NCI-H2196 (cell line): ENCODE results near the gene OR51E2.

Experiments used
- DNase-seq: peaks from one replicate; lab custom pipeline; 2025; ENCODE audit not compliant: unreplicated experiment; lab: John Stamatoyannopoulos, UW

The OR51E2 gene

DNA sequence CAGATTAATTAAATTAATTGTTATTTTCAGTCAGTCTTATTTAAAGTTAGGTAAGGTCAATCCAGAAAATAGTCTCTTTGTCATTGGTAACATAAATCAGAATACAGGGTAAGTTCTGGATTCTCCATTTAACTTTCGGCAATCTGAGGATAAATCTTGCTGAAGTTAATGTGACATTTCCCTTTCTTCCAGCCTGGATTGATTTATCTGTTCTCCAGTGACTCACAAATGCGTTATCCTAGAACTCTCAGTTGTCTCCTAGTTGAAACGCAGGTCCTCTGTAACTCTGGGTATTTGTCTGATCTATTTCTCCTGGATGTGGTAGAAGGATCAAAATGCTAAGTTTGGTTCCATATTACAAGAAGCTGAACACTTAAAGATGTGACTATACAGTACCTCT, 32.9 kb downstream of the OR51E2 start:
- DNase-seq, result no peak

DNA sequence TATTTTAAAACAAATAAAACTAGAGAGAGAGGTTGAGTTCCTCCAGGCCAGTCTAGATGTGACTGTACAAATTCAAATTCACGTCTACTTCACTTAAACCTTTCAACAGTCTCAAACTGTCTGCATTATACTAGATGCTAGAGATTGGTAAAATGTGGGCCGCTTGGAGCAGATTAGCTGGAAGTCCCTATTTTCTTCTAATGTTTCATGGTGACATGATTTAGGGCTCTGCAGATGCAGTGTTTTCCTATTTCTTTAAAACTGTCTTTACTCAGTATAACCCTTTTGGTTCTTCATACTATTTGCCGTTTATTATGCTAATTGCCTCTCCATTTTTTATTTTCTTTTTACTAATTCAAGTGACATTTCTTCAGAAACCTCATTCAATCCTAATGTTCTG, 33.5 kb downstream of the OR51E2 start:
- DNase-seq, result no peak

DNA sequence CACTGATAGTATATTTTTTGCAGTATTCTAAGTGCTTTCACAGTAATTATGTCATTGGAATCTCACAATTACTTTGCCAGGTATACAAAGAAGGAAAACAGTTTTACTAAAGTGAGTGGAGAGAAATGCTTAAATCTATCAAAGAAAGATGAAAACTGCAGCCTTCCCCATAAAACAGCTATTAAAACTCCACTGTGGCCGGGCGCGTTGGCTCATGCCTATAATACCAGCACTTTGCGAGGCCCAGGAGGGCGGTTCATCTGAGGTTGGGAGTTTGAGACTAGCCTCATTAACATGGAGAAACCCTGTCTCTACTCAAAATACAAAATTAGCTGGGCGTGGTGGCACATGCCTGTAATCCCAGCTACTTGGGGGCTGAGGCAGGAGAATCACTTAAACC, 34.8 kb downstream of the OR51E2 start:
- DNase-seq, result no peak

DNA sequence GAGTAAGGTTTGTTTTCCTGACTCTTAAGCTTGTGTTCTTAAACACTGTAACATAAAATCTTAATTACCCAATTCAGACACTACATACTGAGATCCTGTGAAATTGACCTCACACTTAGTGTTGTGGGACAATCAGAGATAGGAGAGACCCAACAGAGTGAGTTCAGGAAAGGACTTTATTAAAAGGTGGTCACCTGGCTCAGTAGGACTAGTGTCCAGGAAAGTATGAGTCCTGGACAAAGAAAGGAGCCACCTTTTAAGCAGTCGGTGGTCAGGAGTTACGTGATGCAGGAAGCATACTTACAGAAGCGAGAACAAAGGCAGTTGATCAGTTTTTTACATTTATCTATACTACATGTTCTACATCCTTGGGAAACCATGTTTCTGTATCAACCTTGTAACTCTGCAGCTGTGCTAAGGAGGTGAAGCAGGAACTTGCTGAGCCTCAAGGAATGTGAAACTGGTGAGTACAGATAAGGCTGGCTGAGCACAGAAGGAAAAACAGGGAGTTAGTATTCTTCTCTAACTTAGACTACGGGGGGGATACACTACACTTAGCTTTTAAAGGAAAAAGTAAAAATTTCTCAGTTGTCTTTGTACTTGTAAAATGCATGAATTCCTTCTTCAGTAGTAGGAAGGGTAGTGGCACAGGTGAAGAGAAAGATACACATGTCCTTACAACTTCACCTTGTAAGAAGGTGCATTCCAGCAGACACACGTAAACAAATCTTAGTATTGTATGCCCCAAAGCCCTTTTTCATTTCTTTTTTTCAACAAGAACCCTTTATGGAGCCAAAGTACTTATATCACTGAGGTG, 38.8 kb downstream of the OR51E2 start:
- no peak for DNase-seq

DNA sequence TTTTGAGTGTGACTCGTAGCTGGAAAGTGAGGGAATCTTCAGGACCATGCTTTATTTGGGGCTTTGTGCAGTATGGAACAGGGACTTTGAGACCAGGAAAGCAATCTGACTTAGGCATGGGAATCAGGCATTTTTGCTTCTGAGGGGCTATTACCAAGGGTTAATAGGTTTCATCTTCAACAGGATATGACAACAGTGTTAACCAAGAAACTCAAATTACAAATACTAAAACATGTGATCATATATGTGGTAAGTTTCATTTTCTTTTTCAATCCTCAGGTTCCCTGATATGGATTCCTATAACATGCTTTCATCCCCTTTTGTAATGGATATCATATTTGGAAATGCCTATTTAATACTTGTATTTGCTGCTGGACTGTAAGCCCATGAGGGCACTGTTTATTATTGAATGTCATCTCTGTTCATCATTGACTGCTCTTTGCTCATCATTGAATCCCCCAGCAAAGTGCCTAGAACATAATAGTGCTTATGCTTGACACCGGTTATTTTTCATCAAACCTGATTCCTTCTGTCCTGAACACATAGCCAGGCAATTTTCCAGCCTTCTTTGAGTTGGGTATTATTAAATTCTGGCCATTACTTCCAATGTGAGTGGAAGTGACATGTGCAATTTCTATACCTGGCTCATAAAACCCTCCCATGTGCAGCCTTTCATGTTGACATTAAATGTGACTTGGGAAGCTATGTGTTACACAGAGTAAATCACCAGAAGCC, 42.9 kb downstream of the OR51E2 start:
- no peak for DNase-seq

DNA sequence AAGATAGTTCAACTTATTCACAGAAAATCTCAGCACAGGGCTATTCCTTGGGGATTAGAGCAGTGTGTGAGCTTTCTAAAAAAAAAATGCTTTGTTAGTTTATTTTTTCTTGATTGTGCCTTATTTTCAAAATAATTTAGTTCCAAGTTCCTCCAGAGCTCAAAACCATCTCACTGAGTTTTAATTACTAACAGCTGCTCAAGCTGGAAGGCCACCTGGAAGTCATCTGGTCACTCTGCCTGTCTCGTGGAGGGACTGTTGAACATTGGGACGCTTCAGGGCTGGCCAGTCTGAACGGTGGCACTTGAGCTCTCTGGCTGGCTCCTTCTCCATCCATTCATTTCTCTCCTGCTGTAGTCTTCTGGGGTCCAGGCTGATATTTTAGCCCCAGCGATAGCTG, 49.9 kb downstream of the OR51E2 start:
- no peak for DNase-seq

DNA sequence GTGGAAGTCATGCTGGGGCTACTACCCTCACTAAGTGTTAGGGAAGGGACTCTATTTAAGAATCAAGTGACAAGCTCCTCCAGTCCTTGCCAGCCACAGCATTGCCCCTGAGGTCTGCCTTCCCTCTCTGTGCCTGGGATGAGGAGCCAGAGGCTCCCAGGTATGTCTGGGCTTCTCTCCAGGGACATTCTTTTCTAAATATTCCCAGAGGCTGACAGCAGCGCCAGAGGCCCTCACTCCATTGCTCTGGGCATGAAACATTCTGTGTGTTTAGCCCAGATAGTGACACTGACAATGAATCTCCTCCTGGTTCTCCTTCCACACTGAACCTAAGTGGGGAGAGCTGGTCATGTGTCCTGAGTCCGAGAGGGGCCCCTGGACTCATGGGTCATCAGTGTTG, 51.7 kb downstream of the OR51E2 start:
- no peak for DNase-seq

DNA sequence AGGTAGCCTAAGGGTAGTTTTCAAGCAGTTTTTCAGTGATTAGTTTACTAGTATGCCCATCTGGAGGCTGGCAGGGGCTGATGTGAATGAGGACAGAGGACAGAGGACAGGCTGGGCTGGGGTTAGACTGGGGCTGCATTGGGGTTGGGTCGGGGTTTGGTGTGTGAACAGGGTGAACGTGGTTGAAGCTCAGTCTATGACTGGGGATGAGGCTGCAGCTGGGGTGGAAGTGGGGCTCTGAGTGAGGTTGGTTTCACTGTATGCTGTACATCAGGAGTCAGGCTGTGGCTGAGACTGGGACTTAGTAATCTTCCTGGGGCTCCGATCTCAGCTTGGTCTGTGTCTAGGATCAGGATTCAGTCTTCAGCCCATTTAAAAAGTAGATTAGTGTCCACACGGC, 53.4 kb downstream of the OR51E2 start:
- DNase-seq, result no peak

DNA sequence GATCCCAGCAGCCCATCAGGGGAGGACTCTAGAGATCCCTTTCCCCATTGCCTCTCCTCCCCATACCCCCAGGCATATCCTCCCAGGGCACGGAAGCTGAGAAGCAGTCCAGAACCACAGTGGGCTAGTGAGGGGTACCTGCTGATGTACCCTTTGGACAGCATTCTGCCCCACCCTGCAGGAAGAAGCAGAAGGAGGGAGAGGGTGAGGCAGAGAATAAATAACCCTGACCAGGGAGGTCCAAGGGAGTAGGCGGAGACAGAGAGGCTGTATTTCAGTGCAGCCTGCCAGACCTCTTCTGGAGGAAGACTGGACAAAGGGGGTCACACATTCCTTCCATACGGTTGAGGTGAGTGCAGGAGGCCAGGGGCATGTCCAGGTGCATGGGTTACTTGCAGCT, 54.0 kb downstream of the OR51E2 start, which contains the start of gene OR51E1:
OR51E1 (plus strand) TSS at position 301 of the 400 bp plus-strand sequence. CDS start 8,545 bp downstream, outside the sequence.
- no peak for DNase-seq

DNA sequence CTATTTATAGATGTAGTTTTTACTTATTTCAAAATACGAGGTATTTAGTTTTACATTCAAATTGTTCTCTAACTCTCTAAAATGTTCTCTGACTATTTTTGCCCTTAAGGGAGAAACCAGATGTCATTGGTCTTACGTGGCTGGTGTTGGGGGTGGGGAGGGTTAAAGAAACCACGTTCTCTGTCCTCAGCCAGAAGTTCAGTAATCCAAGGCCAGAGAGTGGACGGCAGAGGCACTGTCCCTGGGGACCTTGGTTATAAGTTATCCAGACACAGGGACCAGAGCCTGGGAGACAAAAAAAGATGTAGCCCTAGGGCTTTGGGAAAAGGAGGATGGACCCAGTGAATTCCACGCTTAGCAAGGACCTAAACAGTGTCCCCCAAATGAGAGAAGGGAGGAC, 54.6 kb downstream of the OR51E2 start:
- DNase-seq, result no peak

DNA sequence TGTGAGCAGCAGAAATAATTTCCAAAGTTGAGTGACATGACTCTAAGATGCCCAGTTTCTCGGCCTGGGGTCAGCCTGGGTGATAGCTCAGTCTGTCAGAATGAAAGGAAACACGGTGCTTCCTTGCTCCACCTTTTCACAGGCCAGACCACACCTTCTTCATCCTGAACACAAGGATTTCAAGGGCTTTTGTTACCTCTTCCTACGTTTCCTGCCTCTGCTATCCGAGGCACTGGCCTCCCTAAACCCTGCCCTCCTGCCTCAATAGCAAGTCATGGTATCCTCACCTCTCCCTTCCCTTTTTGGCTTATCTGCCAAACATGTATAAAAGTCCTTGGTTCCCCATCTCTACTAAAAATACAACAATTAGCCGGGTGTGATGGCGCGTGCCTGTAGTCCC, 55.6 kb downstream of the OR51E2 start:
- no peak for DNase-seq

DNA sequence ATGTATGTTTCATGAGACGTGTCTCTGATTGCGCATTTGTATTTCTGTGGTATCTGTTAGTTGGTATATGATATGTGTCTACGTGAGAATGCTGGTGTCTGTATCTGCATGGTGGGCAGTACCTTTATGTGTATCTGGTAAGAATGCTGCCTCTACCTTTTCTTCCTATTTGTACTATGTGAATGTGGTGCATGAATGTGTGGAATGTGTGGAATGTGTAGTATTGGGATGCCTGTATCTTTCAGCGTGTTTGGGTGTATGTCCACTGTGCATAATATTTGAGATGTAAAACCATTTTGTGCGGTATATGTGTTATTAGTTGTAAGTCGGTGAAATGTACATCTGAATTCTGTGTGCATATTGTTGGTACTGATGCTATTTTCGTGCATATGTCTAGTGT, 56.2 kb downstream of the OR51E2 start:
- DNase-seq, result no peak

DNA sequence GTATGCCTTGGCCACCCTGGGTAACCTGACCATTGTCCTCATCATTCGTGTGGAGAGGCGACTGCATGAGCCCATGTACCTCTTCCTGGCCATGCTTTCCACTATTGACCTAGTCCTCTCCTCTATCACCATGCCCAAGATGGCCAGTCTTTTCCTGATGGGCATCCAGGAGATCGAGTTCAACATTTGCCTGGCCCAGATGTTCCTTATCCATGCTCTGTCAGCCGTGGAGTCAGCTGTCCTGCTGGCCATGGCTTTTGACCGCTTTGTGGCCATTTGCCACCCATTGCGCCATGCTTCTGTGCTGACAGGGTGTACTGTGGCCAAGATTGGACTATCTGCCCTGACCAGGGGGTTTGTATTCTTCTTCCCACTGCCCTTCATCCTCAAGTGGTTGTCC, 57.7 kb downstream of the OR51E2 start:
- no peak for DNase-seq

DNA sequence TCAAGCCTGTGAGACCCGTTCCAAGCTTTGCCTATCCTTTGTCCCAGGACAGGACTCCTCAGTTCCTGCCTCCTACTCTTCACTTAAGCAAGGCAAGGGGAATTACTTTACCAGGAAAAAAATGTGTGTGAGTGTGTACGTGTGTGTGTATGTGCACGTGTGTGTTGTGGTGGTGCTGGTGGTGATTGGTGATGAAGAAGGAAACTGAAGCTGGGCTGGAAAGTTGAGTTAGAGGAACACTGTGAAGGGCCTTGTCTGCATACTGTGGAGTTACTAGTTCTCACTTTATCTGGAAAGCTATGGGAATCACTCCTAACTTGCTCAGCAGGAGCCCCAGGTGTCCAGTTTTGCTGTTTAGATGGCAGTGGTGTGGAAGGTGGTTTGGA, 60.0 kb downstream of the OR51E2 start:
- DNase-seq, result no peak

DNA sequence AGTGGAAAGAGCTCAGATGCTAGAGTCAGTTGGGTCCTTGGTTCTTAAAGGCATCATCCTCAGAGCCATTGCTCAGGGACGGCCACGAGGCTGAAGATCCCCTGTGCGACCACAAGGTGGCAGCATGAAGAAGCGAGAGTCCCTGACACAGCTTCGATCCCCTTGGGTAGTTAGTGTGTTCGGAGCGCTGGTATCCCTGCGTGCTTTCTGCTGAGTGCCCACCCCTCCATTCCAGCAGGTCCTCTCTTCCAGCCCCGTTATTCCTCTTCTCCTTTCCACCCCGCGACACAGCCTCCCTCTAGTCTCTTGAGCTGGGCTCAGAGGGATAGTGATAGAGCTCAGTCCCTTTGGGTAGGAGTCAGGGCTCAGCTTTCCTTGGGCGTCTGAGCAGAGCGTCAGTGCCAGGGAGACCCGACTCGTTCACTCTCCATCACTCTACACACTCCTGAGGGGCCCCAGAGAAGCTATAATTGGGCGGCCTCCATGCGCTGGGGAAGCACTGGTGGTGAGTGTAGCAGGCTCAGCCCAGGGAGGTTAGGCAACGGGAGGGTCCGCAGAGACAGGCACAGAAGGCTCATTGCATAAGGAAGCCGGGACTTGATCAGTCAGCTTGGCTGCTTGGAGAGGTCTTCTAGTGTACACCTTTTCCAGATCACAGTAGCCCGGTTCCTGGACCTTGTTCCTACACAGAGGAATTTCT, 60.5 kb downstream of the OR51E2 start, which contains the start of gene OR51D1:
OR51D1 (plus strand) TSS at position 516 of the 700 bp plus-strand sequence. CDS start 2,314 bp downstream, outside the sequence.
- peak; percentile 82 for DNase-seq

DNA sequence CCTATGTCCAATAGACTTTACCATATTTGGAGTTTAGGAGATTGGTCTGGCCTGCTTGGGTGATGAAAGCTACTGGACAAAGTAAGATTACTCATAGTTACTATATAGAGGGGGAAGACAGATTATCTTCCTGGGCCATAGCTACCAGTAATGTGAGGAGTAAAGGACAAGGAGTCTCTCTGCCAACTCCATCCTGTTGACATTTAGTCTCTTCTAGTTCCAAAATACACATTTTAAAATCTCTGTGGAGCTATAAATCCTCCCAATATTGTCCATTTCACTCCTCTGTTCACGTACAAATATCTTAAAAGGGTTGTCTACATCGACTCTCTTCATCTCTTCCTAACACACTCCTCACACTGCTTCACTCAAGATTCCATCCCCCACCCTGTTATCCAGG, 61.5 kb downstream of the OR51E2 start:
- no peak for DNase-seq
